Measurements from ENCODE around the gene OR51G1. TPM values are rescaled to one million over a fixed set of nuclear protein-coding genes. Genes with fewer than 3 reads are reported as not detected.
"Not testable (repeated sequence)": the region's sequence is repeated elsewhere in the genome, so short reads cannot be mapped to it uniquely, and the experiment has no call there.

Gene OR51G1, protein sequence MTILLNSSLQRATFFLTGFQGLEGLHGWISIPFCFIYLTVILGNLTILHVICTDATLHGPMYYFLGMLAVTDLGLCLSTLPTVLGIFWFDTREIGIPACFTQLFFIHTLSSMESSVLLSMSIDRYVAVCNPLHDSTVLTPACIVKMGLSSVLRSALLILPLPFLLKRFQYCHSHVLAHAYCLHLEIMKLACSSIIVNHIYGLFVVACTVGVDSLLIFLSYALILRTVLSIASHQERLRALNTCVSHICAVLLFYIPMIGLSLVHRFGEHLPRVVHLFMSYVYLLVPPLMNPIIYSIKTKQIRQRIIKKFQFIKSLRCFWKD
- total RNA-seq = not detected

DNA sequence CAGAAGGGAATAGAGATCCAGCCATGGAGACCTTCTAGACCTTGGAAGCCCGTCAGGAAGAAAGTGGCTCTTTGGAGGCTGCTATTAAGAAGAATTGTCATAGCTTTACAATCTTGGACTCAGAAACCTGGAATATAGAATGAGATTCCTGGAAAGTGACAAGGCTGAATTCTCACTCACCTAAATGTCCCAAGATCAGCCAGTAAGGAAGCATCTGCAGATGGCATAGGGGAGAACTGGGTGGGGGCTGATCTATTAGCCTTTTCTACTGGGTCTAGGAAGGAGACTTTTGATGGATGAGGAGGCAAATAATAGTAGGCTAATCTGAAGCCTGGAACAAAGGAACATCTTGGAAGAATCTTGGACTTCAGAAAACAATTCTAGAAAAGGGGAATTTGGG lies at the start of gene OR51G1:
OR51G1 (minus strand) TSS at position 101 of the 400 bp plus-strand sequence; CDS start at position 101, 0 bp downstream.
- Histone ChIP-seq H3K27ac (no peak within 1 kb of the TSS), H3K4me1 (no peaks in the 10 kb centered on the region), H3K36me3 (no peaks in the 10 kb centered on the region), H3K27me3 (no peaks in the 10 kb centered on the region), H3K9me3 (no peaks in the 10 kb centered on the region), H3K4me3 (no peak within 1 kb of the TSS), H3K9ac (ENCODE audit: low read depth in 2 of 2, low read length in 2 of 2) (no peak within 1 kb of the TSS)
- TF ChIP-seq, protein P1, sequence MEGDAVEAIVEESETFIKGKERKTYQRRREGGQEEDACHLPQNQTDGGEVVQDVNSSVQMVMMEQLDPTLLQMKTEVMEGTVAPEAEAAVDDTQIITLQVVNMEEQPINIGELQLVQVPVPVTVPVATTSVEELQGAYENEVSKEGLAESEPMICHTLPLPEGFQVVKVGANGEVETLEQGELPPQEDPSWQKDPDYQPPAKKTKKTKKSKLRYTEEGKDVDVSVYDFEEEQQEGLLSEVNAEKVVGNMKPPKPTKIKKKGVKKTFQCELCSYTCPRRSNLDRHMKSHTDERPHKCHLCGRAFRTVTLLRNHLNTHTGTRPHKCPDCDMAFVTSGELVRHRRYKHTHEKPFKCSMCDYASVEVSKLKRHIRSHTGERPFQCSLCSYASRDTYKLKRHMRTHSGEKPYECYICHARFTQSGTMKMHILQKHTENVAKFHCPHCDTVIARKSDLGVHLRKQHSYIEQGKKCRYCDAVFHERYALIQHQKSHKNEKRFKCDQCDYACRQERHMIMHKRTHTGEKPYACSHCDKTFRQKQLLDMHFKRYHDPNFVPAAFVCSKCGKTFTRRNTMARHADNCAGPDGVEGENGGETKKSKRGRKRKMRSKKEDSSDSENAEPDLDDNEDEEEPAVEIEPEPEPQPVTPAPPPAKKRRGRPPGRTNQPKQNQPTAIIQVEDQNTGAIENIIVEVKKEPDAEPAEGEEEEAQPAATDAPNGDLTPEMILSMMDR (IDR thresholded peaks at IDR 0.05) = no peak
- no peak for DNase-seq
- intact Hi-C loops (cut with DNase I) = no loop called here

DNA sequence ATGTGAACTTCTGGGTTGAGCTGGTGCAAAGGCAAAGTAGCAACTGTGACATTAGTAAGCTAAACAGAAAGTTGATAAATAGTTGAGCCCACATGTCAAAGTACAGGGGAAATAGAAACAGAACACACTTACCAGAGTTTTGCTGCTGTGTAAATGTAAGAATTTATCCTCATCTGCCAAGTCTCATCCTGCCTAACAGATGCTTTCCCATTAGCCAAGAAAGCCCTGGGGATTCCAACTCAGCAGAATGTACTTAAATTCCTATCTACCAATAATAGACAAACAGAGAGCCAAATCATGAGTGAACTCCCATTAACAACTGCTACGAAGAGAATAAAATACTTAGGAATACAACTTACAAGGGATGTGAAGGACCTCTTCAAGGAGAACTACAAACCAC lies 38.7 kb upstream of the OR51G1 start:
- no peaks in the 10 kb centered on the region for H3K36me3 ChIP-seq
- no peaks in the 10 kb centered on the region for H3K27me3 ChIP-seq
- H3K9ac ChIP-seq (ENCODE audit: low read depth in 2 of 2, low read length in 2 of 2) = no peak overlapping the region
- H3K4me1 ChIP-seq = no peaks in the 10 kb centered on the region
- no peaks in the 10 kb centered on the region for H3K9me3 ChIP-seq
- H3K27ac ChIP-seq = no peak overlapping the region
- TF ChIP-seq, protein P1 (IDR thresholded peaks at IDR 0.05) = no peak
- intact Hi-C loops (cut with DNase I) = no loop called here
- no peak for DNase-seq
- no peak overlapping the region for H3K4me3 ChIP-seq

DNA sequence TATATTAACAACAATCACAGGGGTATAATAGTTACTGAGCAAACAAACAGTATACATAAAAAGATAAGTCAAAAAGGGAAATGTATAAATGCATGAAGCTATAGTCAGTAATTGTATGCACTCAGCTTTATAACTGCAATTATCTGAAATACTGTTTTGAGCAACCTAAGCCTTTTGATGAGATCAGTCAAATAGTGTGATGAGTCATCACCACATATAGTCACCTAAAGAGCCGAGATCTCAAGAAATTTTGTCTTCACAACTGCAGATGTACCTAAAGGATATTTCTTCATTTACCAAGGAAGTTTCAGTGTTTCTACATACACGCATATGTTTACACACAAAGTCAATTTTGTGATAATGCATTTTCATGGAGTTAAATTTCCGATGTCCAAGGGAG lies 36.7 kb upstream of the OR51G1 start:
- intact Hi-C loops (cut with DNase I) = no loop called here
- Histone ChIP-seq H3K27me3 (no peaks in the 10 kb centered on the region), H3K4me3 (no peak overlapping the region), H3K4me1 (no peaks in the 10 kb centered on the region), H3K9ac (ENCODE audit: low read depth in 2 of 2, low read length in 2 of 2) (no peak overlapping the region), H3K36me3 (no peaks in the 10 kb centered on the region), H3K9me3 (no peaks in the 10 kb centered on the region), H3K27ac (no peak overlapping the region)
- no peak for DNase-seq
- TF ChIP-seq, protein P1 (IDR thresholded peaks at IDR 0.05) = no peak

DNA sequence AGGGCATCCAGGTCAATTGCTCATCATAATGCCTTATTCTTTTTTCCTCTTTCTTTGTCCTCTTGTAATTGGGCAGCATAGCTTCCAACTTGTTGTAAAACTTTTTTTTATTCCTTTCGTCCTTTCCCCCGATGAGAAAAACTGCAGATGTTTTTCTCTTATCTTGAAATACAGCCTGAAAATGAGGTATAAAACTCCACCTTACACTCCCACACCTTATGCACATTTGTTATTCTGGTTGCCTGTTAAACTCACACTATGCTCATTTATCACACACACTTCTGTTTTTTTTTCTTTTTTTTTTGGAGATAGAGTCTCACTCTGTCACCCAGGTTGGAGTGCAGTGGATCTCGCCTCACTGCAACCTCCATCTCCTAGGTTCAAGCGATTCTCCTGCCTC lies 33.3 kb upstream of the OR51G1 start:
- TF ChIP-seq, protein P1 (IDR thresholded peaks at IDR 0.05) = no peak
- Histone ChIP-seq H3K4me3 (no peak overlapping the region), H3K9me3 (no peaks in the 10 kb centered on the region), H3K27me3 (no peaks in the 10 kb centered on the region), H3K27ac (no peak overlapping the region), H3K4me1 (no peaks in the 10 kb centered on the region), H3K36me3 (no peaks in the 10 kb centered on the region), H3K9ac (ENCODE audit: low read depth in 2 of 2, low read length in 2 of 2) (no peak overlapping the region)
- DNase-seq = no peak
- intact Hi-C loops (cut with DNase I) = no loop called here

DNA sequence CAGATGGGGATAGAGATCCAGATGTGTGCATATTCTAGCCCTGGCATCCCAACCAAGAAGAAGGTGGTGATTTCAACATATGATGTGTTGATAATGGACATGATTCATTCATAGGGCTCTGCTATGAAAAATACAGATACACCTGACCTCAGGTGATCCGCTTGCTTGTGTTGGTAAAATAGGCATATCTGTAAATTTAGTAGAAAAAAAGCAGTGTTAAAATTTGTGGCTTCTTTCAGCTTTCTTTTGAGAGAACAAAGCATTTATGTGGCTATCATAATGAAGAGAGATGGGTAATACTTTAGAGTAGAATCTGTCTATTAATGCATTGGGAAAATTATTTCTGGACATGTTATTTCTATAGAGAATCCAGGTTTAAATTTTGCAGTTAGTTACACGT lies 31.5 kb upstream of the OR51G1 start, which contains the start of gene OR51A2:
OR51A2 (minus strand) TSS at position 101 of the 400 bp plus-strand sequence; CDS start at position 101, 0 bp downstream.
- H3K27me3 ChIP-seq; intact Hi-C loops (cut with DNase I); H3K27ac ChIP-seq; H3K4me3 ChIP-seq; H3K9me3 ChIP-seq; H3K36me3 ChIP-seq; DNase-seq; H3K4me1 ChIP-seq; H3K9ac ChIP-seq (ENCODE audit: low read depth in 2 of 2, low read length in 2 of 2): not testable (repeated sequence)

DNA sequence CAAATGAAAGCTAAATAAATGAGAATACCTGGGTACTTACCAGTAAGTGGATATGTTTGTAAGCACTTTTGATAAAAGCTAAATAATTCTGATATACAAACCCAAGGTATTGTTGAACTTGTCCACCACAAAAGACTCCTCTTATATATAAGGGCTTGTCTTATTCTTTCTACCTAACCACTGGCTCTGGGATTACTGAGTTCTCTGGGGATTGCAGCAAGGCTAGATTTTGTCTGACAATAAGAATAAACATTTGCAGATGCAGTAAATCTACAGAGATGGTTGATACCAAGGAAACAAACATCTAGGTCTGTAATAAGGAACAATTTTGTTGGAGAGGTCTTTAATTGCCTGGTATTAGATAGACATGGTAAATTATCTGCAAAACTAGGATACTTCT lies 23.4 kb upstream of the OR51G1 start, which contains the start of gene OR51A4:
OR51A4 (minus strand) TSS at position 101 of the 400 bp plus-strand sequence. CDS start 505 bp downstream, outside the sequence.
- Histone ChIP-seq H3K4me3 (no peak within 1 kb of the TSS), H3K27ac (no peak within 1 kb of the TSS), H3K9me3 (no peaks in the 10 kb centered on the region), H3K36me3 (no peaks in the 10 kb centered on the region), H3K9ac (ENCODE audit: low read depth in 2 of 2, low read length in 2 of 2) (no peak within 1 kb of the TSS), H3K4me1 (no peaks in the 10 kb centered on the region), H3K27me3 (no peaks in the 10 kb centered on the region)
- no peak for DNase-seq
- intact Hi-C loops (cut with DNase I) = no loop called here
- TF ChIP-seq, protein P1 (IDR thresholded peaks at IDR 0.05) = no peak
